ENCODE measurements around the gene C2orf66.

Gene C2orf66

GRCh38 chr2:196849895-196850294, 40.7 kb upstream of the C2orf66 start:
- Histone ChIP-seq H3K4me1 (ENCODE audit: control insufficient read depth in 1 of 2, insufficient read depth in 2 of 2, low read length in 2 of 2) (no peaks in the 10 kb centered on the region), H3K4ac (ENCODE audit: low read depth, low read length) (no peak overlapping the region), H3K4me3 (ENCODE audit: low read depth, low read length) (no peak overlapping the region), H4K91ac (ENCODE audit: low read depth, low read length) (no peak overlapping the region), H3K9ac (ENCODE audit: low read length) (no peak overlapping the region), H2BK120ac (ENCODE audit: insufficient read depth, low read length, poor library complexity) (no peak overlapping the region), H4K12ac (ENCODE audit: low read depth, low read length) (no peak overlapping the region), H3K27ac (ENCODE audit: low read depth, low read length) (no peak overlapping the region), H2AFZ (ENCODE audit: insufficient read depth, low read length, poor library complexity) (no peak overlapping the region), H2BK5ac (ENCODE audit: low read depth, low read length, poor library complexity) (no peak overlapping the region), H3K18ac (ENCODE audit: low read length) (no peak overlapping the region), H3K4me2 (ENCODE audit: low read length) (no peak overlapping the region), H3K36me3 (ENCODE audit: control insufficient read depth in 1 of 2, insufficient read depth in 2 of 2, low read length in 2 of 2) (peaks cover 0 to 2% of the 10 kb centered on the region in 2 experiments), H3K79me2 (ENCODE audit: control insufficient read depth, insufficient read depth, low read length, poor library complexity) (no peaks in the 10 kb centered on the region), H3K23ac (ENCODE audit: low read length) (no peak overlapping the region), H3K14ac (ENCODE audit: low read length) (no peak overlapping the region), H4K8ac (ENCODE audit: low read depth, low read length) (no peak overlapping the region), H2BK12ac (ENCODE audit: low read length) (no peak overlapping the region), H2AK5ac (ENCODE audit: low read length) (no peak overlapping the region), H3K27me3 (ENCODE audit: insufficient read depth, low read length) (no peaks in the 10 kb centered on the region), H3K79me1 (ENCODE audit: low read length) (no peaks in the 10 kb centered on the region), H3K9me3 (ENCODE audit: insufficient read depth, low read depth, low read length) (no peaks in the 10 kb centered on the region)
- peak in 1 of 2 donors; percentile 21 for DNase-seq

- Histone ChIP-seq H3K4me2 (ENCODE audit: low read length) (no peak overlapping the region), H4K12ac (ENCODE audit: low read depth, low read length) (no peak overlapping the region), H2AK5ac (ENCODE audit: low read length) (no peak overlapping the region), H3K79me2 (ENCODE audit: control insufficient read depth, insufficient read depth, low read length, poor library complexity) (no peaks in the 10 kb centered on the region), H3K4ac (ENCODE audit: low read depth, low read length) (no peak overlapping the region), H3K9ac (ENCODE audit: low read length) (no peak overlapping the region), H2BK120ac (ENCODE audit: insufficient read depth, low read length, poor library complexity) (no peak overlapping the region), H3K4me1 (ENCODE audit: control insufficient read depth in 1 of 2, insufficient read depth in 2 of 2, low read length in 2 of 2) (no peaks in the 10 kb centered on the region), H3K36me3 (ENCODE audit: control insufficient read depth in 1 of 2, insufficient read depth in 2 of 2, low read length in 2 of 2) (peaks cover 0 to 2% of the 10 kb centered on the region in 2 experiments), H4K91ac (ENCODE audit: low read depth, low read length) (no peak overlapping the region), H3K27me3 (ENCODE audit: insufficient read depth, low read length) (no peaks in the 10 kb centered on the region), H2BK12ac (ENCODE audit: low read length) (no peak overlapping the region), H2AFZ (ENCODE audit: insufficient read depth, low read length, poor library complexity) (no peak overlapping the region), H3K18ac (ENCODE audit: low read length) (no peak overlapping the region), H2BK5ac (ENCODE audit: low read depth, low read length, poor library complexity) (no peak overlapping the region), H3K4me3 (ENCODE audit: low read depth, low read length) (no peak overlapping the region), H3K23ac (ENCODE audit: low read length) (no peak overlapping the region), H3K9me3 (ENCODE audit: insufficient read depth, low read depth, low read length) (no peaks in the 10 kb centered on the region), H3K27ac (ENCODE audit: low read depth, low read length) (no peak overlapping the region), H3K79me1 (ENCODE audit: low read length) (no peaks in the 10 kb centered on the region), H3K14ac (ENCODE audit: low read length) (no peak overlapping the region), H4K8ac (ENCODE audit: low read depth, low read length) (no peak overlapping the region)
- DNase-seq, result no peak
Measured at GRCh38 chr2:196846295-196846694, 37.1 kb upstream of the C2orf66 start.

DNA sequence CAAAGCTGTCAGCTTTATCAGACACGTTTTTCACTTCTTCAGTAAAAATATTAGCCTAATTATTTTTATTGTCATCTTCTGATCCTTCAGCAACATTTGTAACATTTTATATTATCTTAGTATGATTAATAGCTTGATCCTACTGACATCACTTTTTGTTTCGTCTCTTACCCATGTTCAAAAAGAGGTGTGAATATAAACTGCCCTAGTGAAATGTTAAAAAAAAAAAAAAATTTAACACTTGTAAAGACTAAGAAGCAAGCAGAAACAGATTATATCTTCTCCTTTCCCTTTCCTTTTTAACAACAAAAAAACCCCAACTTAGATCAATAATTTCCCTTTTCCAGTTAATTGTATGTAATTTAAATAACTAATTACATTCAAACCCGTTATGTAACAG, 36.2 kb upstream of the C2orf66 start:
- Histone ChIP-seq H3K27me3 (ENCODE audit: insufficient read depth, low read length) (no peaks in the 10 kb centered on the region), H3K9me3 (ENCODE audit: insufficient read depth, low read depth, low read length) (no peaks in the 10 kb centered on the region), H3K4me1 (ENCODE audit: control insufficient read depth in 1 of 2, insufficient read depth in 2 of 2, low read length in 2 of 2) (no peaks in the 10 kb centered on the region), H3K4ac (ENCODE audit: low read depth, low read length) (no peak overlapping the region), H3K27ac (ENCODE audit: low read depth, low read length) (no peak overlapping the region), H4K8ac (ENCODE audit: low read depth, low read length) (no peak overlapping the region), H3K9ac (ENCODE audit: low read length) (no peak overlapping the region), H2AK5ac (ENCODE audit: low read length) (no peak overlapping the region), H3K4me3 (ENCODE audit: low read depth, low read length) (no peak overlapping the region), H3K14ac (ENCODE audit: low read length) (no peak overlapping the region), H3K4me2 (ENCODE audit: low read length) (no peak overlapping the region), H2BK12ac (ENCODE audit: low read length) (no peak overlapping the region), H3K36me3 (ENCODE audit: control insufficient read depth in 1 of 2, insufficient read depth in 2 of 2, low read length in 2 of 2) (peaks cover 0 to 2% of the 10 kb centered on the region in 2 experiments), H3K18ac (ENCODE audit: low read length) (no peak overlapping the region), H3K79me1 (ENCODE audit: low read length) (no peaks in the 10 kb centered on the region), H3K79me2 (ENCODE audit: control insufficient read depth, insufficient read depth, low read length, poor library complexity) (no peaks in the 10 kb centered on the region), H2BK5ac (ENCODE audit: low read depth, low read length, poor library complexity) (no peak overlapping the region), H4K91ac (ENCODE audit: low read depth, low read length) (no peak overlapping the region), H3K23ac (ENCODE audit: low read length) (no peak overlapping the region), H4K12ac (ENCODE audit: low read depth, low read length) (no peak overlapping the region), H2BK120ac (ENCODE audit: insufficient read depth, low read length, poor library complexity) (no peak overlapping the region), H2AFZ (ENCODE audit: insufficient read depth, low read length, poor library complexity) (no peak overlapping the region)
- no CpG with 5 or more reads among the region's 3 CpGs for WGBS (ENCODE audit: extremely low coverage, insufficient coverage, insufficient read length)
- no peak for DNase-seq

GRCh38 chr2:196840171-196840570, 31.0 kb upstream of the C2orf66 start:
- H3K79me1 ChIP-seq (ENCODE audit: low read length), result no peaks in the 10 kb centered on the region
- no peak overlapping the region for H4K91ac ChIP-seq (ENCODE audit: low read depth, low read length)
- H3K18ac ChIP-seq (ENCODE audit: low read length), result no peak overlapping the region
- DNase-seq, result peak; percentile 22 to 80
- no peak overlapping the region for H3K4me3 ChIP-seq (ENCODE audit: low read depth, low read length)
- H3K4me2 ChIP-seq (ENCODE audit: low read length), result no peak overlapping the region
- no peak overlapping the region for H3K23ac ChIP-seq (ENCODE audit: low read length)
- H4K12ac ChIP-seq (ENCODE audit: low read depth, low read length), result no peak overlapping the region
- H3K14ac ChIP-seq (ENCODE audit: low read length), result no peak overlapping the region
- H3K27ac ChIP-seq (ENCODE audit: low read depth, low read length), result no peak overlapping the region
- no peak overlapping the region for H3K9ac ChIP-seq (ENCODE audit: low read length)
- H3K4me1 ChIP-seq (ENCODE audit: control insufficient read depth in 1 of 2, insufficient read depth in 2 of 2, low read length in 2 of 2), result no peaks in the 10 kb centered on the region
- no peak overlapping the region for H2AFZ ChIP-seq (ENCODE audit: insufficient read depth, low read length, poor library complexity)
- no peak overlapping the region for H2BK120ac ChIP-seq (ENCODE audit: insufficient read depth, low read length, poor library complexity)
- WGBS (ENCODE audit: extremely low coverage, insufficient coverage, insufficient read length), result no CpG with 5 or more reads among the region's 2 CpGs
- H2BK12ac ChIP-seq (ENCODE audit: low read length), result no peak overlapping the region
- no peak overlapping the region for H2AK5ac ChIP-seq (ENCODE audit: low read length)
- no peak overlapping the region for H2BK5ac ChIP-seq (ENCODE audit: low read depth, low read length, poor library complexity)
- no peaks in the 10 kb centered on the region for H3K9me3 ChIP-seq (ENCODE audit: insufficient read depth, low read depth, low read length)
- peaks cover 0 to 4% of the 10 kb centered on the region in 2 experiments for H3K36me3 ChIP-seq (ENCODE audit: control insufficient read depth in 1 of 2, insufficient read depth in 2 of 2, low read length in 2 of 2)
- no peak overlapping the region for H4K8ac ChIP-seq (ENCODE audit: low read depth, low read length)
- no peaks in the 10 kb centered on the region for H3K27me3 ChIP-seq (ENCODE audit: insufficient read depth, low read length)
- H3K79me2 ChIP-seq (ENCODE audit: control insufficient read depth, insufficient read depth, low read length, poor library complexity), result no peaks in the 10 kb centered on the region
- no peak overlapping the region for H3K4ac ChIP-seq (ENCODE audit: low read depth, low read length)

Data from trophoblast cell (in vitro differentiated cells and primary cell).